Stimulated activated CD4-positive, alpha-beta T cell treated with anti-CD3 and anti-CD28 coated beads, Interleukin-12 subunit alpha, Interleukin-12 subunit beta, amount 100 ng/mL, for 48 hours (primary cell): ENCODE data around the gene ASS1.

Experiments
- DNase-seq, 3 donors: peaks; one replicate each; pipeline ENCODE4 v3.0.0-alpha.2; 2020; ENCODE audit warnings: low read depth in 2 of 3, low spot score in 1 of 3

Gene ASS1

GRCh38 chr9:130493021-130493420 is 48.3 kb downstream of the ASS1 start:
- no peak for DNase-seq

- DNase-seq = no peak
Measured at GRCh38 chr9:130493476-130493875, 48.7 kb downstream of the ASS1 start.

- no peak for DNase-seq
Measured at GRCh38 chr9:130495067-130495466, 50.3 kb downstream of the ASS1 start.

GRCh38 chr9:130497139-130497538 is 52.4 kb downstream of the ASS1 start:
- DNase-seq = no peak

GRCh38 chr9:130498298-130498917 is 53.6 kb downstream of the ASS1 start:
- no peak for DNase-seq

- DNase-seq = no peak
Measured at GRCh38 chr9:130498918-130499698, 54.3 kb downstream of the ASS1 start.

GRCh38 chr9:130499804-130500263 is 55.1 kb downstream of the ASS1 start:
- no peak for DNase-seq

- DNase-seq = no peak
Measured at GRCh38 chr9:130500340-130501180, 55.8 kb downstream of the ASS1 start.

- DNase-seq = no peak
Measured at GRCh38 chr9:130501639-130502038, 56.9 kb downstream of the ASS1 start.

- DNase-seq = no peak
Measured at GRCh38 chr9:130508218-130508617, 63.5 kb downstream of the ASS1 start.

GRCh38 chr9:130512199-130512598 is 67.4 kb downstream of the ASS1 start:
- no peak for DNase-seq

GRCh38 chr9:130513078-130513477 is 68.3 kb downstream of the ASS1 start:
- DNase-seq = no peak

GRCh38 chr9:130518233-130518632 is 73.5 kb downstream of the ASS1 start:
- DNase-seq = no peak

GRCh38 chr9:130518943-130519799 is 74.4 kb downstream of the ASS1 start:
- no peak for DNase-seq

- no peak for DNase-seq
Measured at GRCh38 chr9:130519927-130520326, 75.2 kb downstream of the ASS1 start.

GRCh38 chr9:130521715-130522114 is 77.0 kb downstream of the ASS1 start:
- DNase-seq = no peak

GRCh38 chr9:130522233-130522808 is 77.6 kb downstream of the ASS1 start:
- DNase-seq = no peak

- no peak for DNase-seq
Measured at GRCh38 chr9:130523921-130524320, 79.2 kb downstream of the ASS1 start.

GRCh38 chr9:130526193-130526853 is 81.6 kb downstream of the ASS1 start:
- no peak for DNase-seq
